Measurements from ENCODE around the gene GAS2. TPM values are rescaled to one million over a fixed set of nuclear protein-coding genes. Genes with fewer than 3 reads are reported as not detected.

The GAS2 gene
- total RNA-seq, 2 donors from 2014 or later: 13.2 to 24.6 TPM

DNA sequence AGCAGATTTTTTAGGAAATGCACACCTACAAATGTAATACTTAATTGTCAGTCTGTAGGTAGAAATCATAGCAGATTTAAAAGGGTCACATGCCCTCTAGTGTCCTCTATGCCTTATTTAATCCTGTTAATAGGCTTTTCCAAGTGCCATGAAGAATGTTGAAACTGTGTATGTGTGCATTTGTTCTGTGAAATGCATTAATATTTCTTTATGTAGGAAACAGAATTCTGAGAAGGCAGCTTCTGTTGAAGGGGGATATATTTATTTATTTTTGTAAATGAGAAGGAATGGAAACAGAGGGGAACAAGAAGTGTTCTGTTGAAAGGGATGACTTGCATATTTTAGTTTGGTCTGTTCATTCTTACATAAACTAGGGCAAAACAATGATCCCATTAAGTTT lies 112.2 kb downstream of the GAS2 start:
- intact Hi-C loops (cut with DNase I): no loop called here
- Histone ChIP-seq H3K9me3 (peaks cover 0 to 3% (median 0%) of the 10 kb centered on the region in 3 donors), H3K36me3 (replicated peaks in 1 of 2; ENCODE audit: insufficient read depth in 1 of 2, low read depth in 2 of 2) (no peaks in the 10 kb centered on the region), H3K27me3 (no peaks in the 10 kb centered on the region), H3K4me3 (no peak overlapping the region), H3K27ac (no peak overlapping the region), H3K4me1 (no peaks in the 10 kb centered on the region)
- TF ChIP-seq, protein P1, sequence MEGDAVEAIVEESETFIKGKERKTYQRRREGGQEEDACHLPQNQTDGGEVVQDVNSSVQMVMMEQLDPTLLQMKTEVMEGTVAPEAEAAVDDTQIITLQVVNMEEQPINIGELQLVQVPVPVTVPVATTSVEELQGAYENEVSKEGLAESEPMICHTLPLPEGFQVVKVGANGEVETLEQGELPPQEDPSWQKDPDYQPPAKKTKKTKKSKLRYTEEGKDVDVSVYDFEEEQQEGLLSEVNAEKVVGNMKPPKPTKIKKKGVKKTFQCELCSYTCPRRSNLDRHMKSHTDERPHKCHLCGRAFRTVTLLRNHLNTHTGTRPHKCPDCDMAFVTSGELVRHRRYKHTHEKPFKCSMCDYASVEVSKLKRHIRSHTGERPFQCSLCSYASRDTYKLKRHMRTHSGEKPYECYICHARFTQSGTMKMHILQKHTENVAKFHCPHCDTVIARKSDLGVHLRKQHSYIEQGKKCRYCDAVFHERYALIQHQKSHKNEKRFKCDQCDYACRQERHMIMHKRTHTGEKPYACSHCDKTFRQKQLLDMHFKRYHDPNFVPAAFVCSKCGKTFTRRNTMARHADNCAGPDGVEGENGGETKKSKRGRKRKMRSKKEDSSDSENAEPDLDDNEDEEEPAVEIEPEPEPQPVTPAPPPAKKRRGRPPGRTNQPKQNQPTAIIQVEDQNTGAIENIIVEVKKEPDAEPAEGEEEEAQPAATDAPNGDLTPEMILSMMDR (IDR thresholded peaks at IDR 0.05): peak in 4 of 7 experiments; percentile 9 to 41 (median 22)
- no peak for TF ChIP-seq POLR2A (IDR thresholded peaks at IDR 0.05)
- no peak for DNase-seq
- ATAC-seq: no peak

- Histone ChIP-seq H3K4me3 (no peak overlapping the region), H3K9me3 (peaks cover 0 to 5% (median 0%) of the 10 kb centered on the region in 3 donors), H3K27ac (no peak overlapping the region), H3K4me1 (no peaks in the 10 kb centered on the region), H3K27me3 (no peaks in the 10 kb centered on the region), H3K36me3 (replicated peaks in 1 of 2; ENCODE audit: insufficient read depth in 1 of 2, low read depth in 2 of 2) (no peaks in the 10 kb centered on the region)
- intact Hi-C loops (cut with DNase I): no loop called here
- DNase-seq: no peak
- no peak for ATAC-seq
- TF ChIP-seq POLR2A (IDR thresholded peaks at IDR 0.05): no peak
- TF ChIP-seq, protein P1 (IDR thresholded peaks at IDR 0.05): no peak
- WGBS, 2 donors: 84 to 90% methylated on average over 5 of the region's 5 CpGs
Measured at GRCh38 chr11:22779850-22780249, 113.4 kb downstream of the GAS2 start.

GRCh38 chr11:22780952-22781593 lies 114.7 kb downstream of the GAS2 start:
- ATAC-seq (no peak), DNase-seq (no peak)
- intact Hi-C loops (cut with DNase I): no loop called here

DNA sequence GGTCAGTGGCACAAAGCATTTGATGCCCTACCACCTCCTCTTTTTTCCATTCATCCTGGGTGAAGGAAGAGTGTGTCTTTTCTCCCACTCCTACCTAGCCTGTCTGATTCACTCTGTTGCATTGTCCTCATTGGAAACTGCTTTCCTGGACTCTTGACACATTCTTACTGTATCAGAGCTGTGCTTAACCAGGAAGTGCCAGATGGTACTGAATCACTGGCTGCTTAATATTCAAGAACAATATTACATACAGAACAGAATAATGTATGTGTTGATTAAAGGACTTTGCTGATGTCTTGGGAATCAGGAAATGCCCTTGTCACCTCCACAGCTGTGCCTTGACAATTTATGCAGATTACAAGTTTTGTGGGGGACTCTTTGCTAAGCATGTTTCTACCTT lies 118.8 kb downstream of the GAS2 start:
- no peaks in the 10 kb centered on the region for H3K36me3 ChIP-seq (replicated peaks in 1 of 2; ENCODE audit: insufficient read depth in 1 of 2, low read depth in 2 of 2)
- no peaks in the 10 kb centered on the region for H3K4me1 ChIP-seq
- H3K9me3 ChIP-seq: peaks cover 0 to 5% (median 0%) of the 10 kb centered on the region in 3 donors
- no peak overlapping the region for H3K27ac ChIP-seq
- no peak for TF ChIP-seq POLR2A (IDR thresholded peaks at IDR 0.05)
- TF ChIP-seq, protein P1 (IDR thresholded peaks at IDR 0.05): no peak
- intact Hi-C loops (cut with DNase I): no loop called here
- H3K27me3 ChIP-seq: no peaks in the 10 kb centered on the region
- ATAC-seq: no peak
- no peak for DNase-seq
- H3K4me3 ChIP-seq: no peak overlapping the region

More at GRCh38 chr11:22780952-22781593, 114.7 kb downstream of the GAS2 start:
- no peaks in the 10 kb centered on the region for H3K36me3 ChIP-seq (replicated peaks in 1 of 2; ENCODE audit: insufficient read depth in 1 of 2, low read depth in 2 of 2)
- 54 to 57% methylated on average over 3 of the region's 3 CpGs for WGBS, 2 donors
- no peak overlapping the region for H3K4me3 ChIP-seq
- peaks cover 0 to 5% (median 0%) of the 10 kb centered on the region in 3 donors for H3K9me3 ChIP-seq
- H3K27ac ChIP-seq: no peak overlapping the region
- TF ChIP-seq, protein P1 (IDR thresholded peaks at IDR 0.05): no peak
- no peak for TF ChIP-seq POLR2A (IDR thresholded peaks at IDR 0.05)
- no peaks in the 10 kb centered on the region for H3K4me1 ChIP-seq
- no peaks in the 10 kb centered on the region for H3K27me3 ChIP-seq

GRCh38 chr11:22786475-22786874 lies 120.1 kb downstream of the GAS2 start:
- Histone ChIP-seq H3K27me3 (no peaks in the 10 kb centered on the region), H3K9me3 (peaks cover 0 to 5% (median 0%) of the 10 kb centered on the region in 3 donors), H3K4me1 (no peaks in the 10 kb centered on the region), H3K27ac (no peak overlapping the region), H3K36me3 (replicated peaks in 1 of 2; ENCODE audit: insufficient read depth in 1 of 2, low read depth in 2 of 2) (no peaks in the 10 kb centered on the region), H3K4me3 (no peak overlapping the region)
- no peak for DNase-seq
- 68 to 78% methylated on average over 3 of the region's 3 CpGs for WGBS, 2 donors
- TF ChIP-seq POLR2A (IDR thresholded peaks at IDR 0.05): no peak
- TF ChIP-seq, protein P1 (IDR thresholded peaks at IDR 0.05): no peak
- ATAC-seq: no peak
- intact Hi-C loops (cut with DNase I): no loop called here

Measured in body of pancreas (tissue), 4 donors.